PC-9 (cell line): Measurements from ENCODE around the gene CNNM4. TPM values are rescaled to one million over a fixed set of nuclear protein-coding genes. Genes with fewer than 3 reads are reported as not detected.

Source experiments
- BruUV-seq: library from RNA; stranded (reverse); fragments of 400-500 nt; replicated peaks from 2 replicates; lab custom pipeline; 2021; lab: Mats Ljungman, UMichigan
- CTCF ChIA-PET: fragments of 300-600 bp; sonication (Branson Sonifier 250); formaldehyde crosslinking; loops from one replicate; lab custom pipeline; 2022; ENCODE audit warnings: antibody characterized with exemption; lab: Charles Lee
- POLR2A ChIA-PET: fragments of 300-600 bp; sonication (Branson Sonifier 250); formaldehyde crosslinking; loops from one replicate; lab custom pipeline; 2022; ENCODE audit warnings: antibody characterized with exemption; ENCODE audit not compliant: unreplicated experiment; lab: Charles Lee
- DNase-seq, 2 experiments: peaks; one replicate each; pipeline versions ENCODE4 v3.0.0 to v3.0.0-alpha.2; 2015 to 2022; ENCODE audit warnings: mixed read lengths in 1 of 2
- H2AFZ ChIP-seq: fragments of 200-600 bp; sonication (generic); 2 replicates; pipeline ENCODE4 v1.8.1; 2017; ENCODE audit warnings: antibody characterized with exemption
- H3F3A ChIP-seq: fragments of 200-600 bp; sonication (generic); 2 replicates; pipeline ENCODE4 v1.8.1; 2017; ENCODE audit warnings: antibody characterized with exemption, mild to moderate bottlenecking, low read depth; ENCODE audit not compliant: insufficient read depth
- H3K27ac ChIP-seq: fragments of 200-600 bp; sonication (generic); 2 replicates; pipeline ENCODE4 v1.6.1; 2016; ENCODE audit warnings: mixed run types
- H3K27me3 ChIP-seq: fragments of 200-600 bp; sonication (generic); 2 replicates; pipeline ENCODE4 v1.6.1; 2016; ENCODE audit warnings: low read depth, mixed run types; ENCODE audit not compliant: insufficient read depth
- H3K36me3 ChIP-seq: fragments of 200-600 bp; sonication (generic); 2 replicates; pipeline ENCODE4 v1.6.1; 2016; ENCODE audit warnings: low read depth, mixed run types
- H3K4me1 ChIP-seq: fragments of 200-600 bp; sonication (generic); replicated peaks from 2 replicates; pipeline ENCODE4 v1.6.1; 2016; ENCODE audit warnings: mixed run types; ENCODE audit not compliant: insufficient read depth
- H3K4me2 ChIP-seq: fragments of 200-600 bp; sonication (generic); 2 replicates; pipeline ENCODE4 v1.6.1; 2017; ENCODE audit warnings: mixed run types
- H3K4me3 ChIP-seq: fragments of 200-600 bp; sonication (generic); 2 replicates; pipeline ENCODE4 v1.6.1; 2016; ENCODE audit warnings: mixed run types
- H3K79me2 ChIP-seq: fragments of 200-600 bp; sonication (generic); 2 replicates; pipeline ENCODE4 v1.6.1; 2017; ENCODE audit warnings: low read depth, mixed run types
- H3K9me2 ChIP-seq: fragments of 200-600 bp; sonication (generic); 2 replicates; pipeline ENCODE4 v1.8.1; 2017; ENCODE audit warnings: mild to moderate bottlenecking; ENCODE audit not compliant: insufficient read depth
- H3K9me3 ChIP-seq: fragments of 200-600 bp; sonication (generic); 2 replicates; pipeline ENCODE4 v1.8.1; 2016; ENCODE audit warnings: low read depth; ENCODE audit not compliant: insufficient read depth
- H4K20me1 ChIP-seq: fragments of 200-600 bp; sonication (generic); 2 replicates; pipeline ENCODE4 v1.8.1; 2017; ENCODE audit not compliant: insufficient read depth
- CTCF ChIP-seq: fragments of 200-600 bp; sonication (generic); conservative IDR thresholded peaks from 2 replicates; pipeline ENCODE4 v1.6.1; 2017; ENCODE audit warnings: mixed run types, antibody characterized with exemption, mild to moderate bottlenecking, moderate library complexity
- EZH2 ChIP-seq: fragments of 200-600 bp; sonication (generic); IDR thresholded peaks from 2 replicates; pipeline ENCODE4 v1.8.0; 2017; ENCODE audit warnings: antibody characterized with exemption, low read depth
- intact Hi-C: fragments of 100-400 bp; cut with micrococcal nuclease; formaldehyde crosslinking; loops from one replicate; pipeline ENCODE4 v1.10.0; 2022; ENCODE audit not compliant: unreplicated experiment
- total RNA-seq: library from RNA; stranded (reverse); gene quantifications from 2 replicates; pipeline ENCODE4 v1.2.3, GENCODE V29; 2021

The CNNM4 gene
- total RNA-seq, 1 experiment from 2014 or later, result 31.4 TPM

GRCh38 chr2:96838345-96839292, 77.9 kb downstream of the CNNM4 start:
- peaks cover 3% of the 10 kb centered on the region for H3F3A ChIP-seq
- no peak for DNase-seq
- TF ChIP-seq EZH2 (no peak), CTCF (no peak)
- no TSS peak for BruUV-seq
- intact Hi-C loops, result no loop called here
- H3K27ac ChIP-seq, result no peak overlapping the region
- CTCF ChIA-PET, result no interaction called here
- H3K9me3 ChIP-seq, result no peaks in the 10 kb centered on the region
- no peaks in the 10 kb centered on the region for H3K27me3 ChIP-seq
- POLR2A ChIA-PET, result no interaction called here
- no peak overlapping the region for H3K4me2 ChIP-seq
- H2AFZ ChIP-seq, result no peak overlapping the region
- H3K4me1 ChIP-seq, result peaks cover 4% of the 10 kb centered on the region
- no peaks in the 10 kb centered on the region for H3K79me2 ChIP-seq
- no peak overlapping the region for H3K4me3 ChIP-seq
- H3K36me3 ChIP-seq, result peaks cover 10% of the 10 kb centered on the region
- no peaks in the 10 kb centered on the region for H3K9me2 ChIP-seq
- no peaks in the 10 kb centered on the region for H4K20me1 ChIP-seq

GRCh38 chr2:96839293-96839874, 78.7 kb downstream of the CNNM4 start:
- ChIA-PET POLR2A (no interaction called here), CTCF (no interaction called here)
- BruUV-seq, result no TSS peak
- Histone ChIP-seq H3K27me3 (no peaks in the 10 kb centered on the region), H3K4me2 (no peak overlapping the region), H3K9me3 (no peaks in the 10 kb centered on the region), H3K36me3 (peaks cover 7% of the 10 kb centered on the region; the same call in 1 of the 2 replicates), H3K9me2 (no peaks in the 10 kb centered on the region), H3K4me1 (no peaks in the 10 kb centered on the region), H3F3A (no peaks in the 10 kb centered on the region), H3K27ac (no peak overlapping the region), H2AFZ (no peak overlapping the region), H3K79me2 (no peaks in the 10 kb centered on the region), H3K4me3 (no peak overlapping the region), H4K20me1 (no peaks in the 10 kb centered on the region)
- intact Hi-C loops, result no loop called here
- no peak for TF ChIP-seq EZH2
- TF ChIP-seq CTCF, result no peak
- no peak for DNase-seq

GRCh38 chr2:96839875-96840850, 79.5 kb downstream of the CNNM4 start:
- Histone ChIP-seq H3K9me3 (no peaks in the 10 kb centered on the region), H2AFZ (no peak overlapping the region), H3K79me2 (no peaks in the 10 kb centered on the region), H3F3A (no peaks in the 10 kb centered on the region), H3K4me3 (no peak overlapping the region), H3K4me1 (no peaks in the 10 kb centered on the region), H3K36me3 (no peaks in the 10 kb centered on the region), H3K27me3 (no peaks in the 10 kb centered on the region), H4K20me1 (no peaks in the 10 kb centered on the region), H3K4me2 (no peak overlapping the region), H3K9me2 (no peaks in the 10 kb centered on the region), H3K27ac (no peak overlapping the region)
- DNase-seq, result no peak
- TF ChIP-seq CTCF, result no peak
- no peak for TF ChIP-seq EZH2
- BruUV-seq, result no TSS peak
- ChIA-PET CTCF (no interaction called here), POLR2A (no interaction called here)
- intact Hi-C loops, result no loop called here
